ENCODE data around the gene AKAP6. TPM values are rescaled to one million over a fixed set of nuclear protein-coding genes. Genes with fewer than 3 reads are reported as not detected.
"Not testable (repeated sequence)": the region's sequence is repeated elsewhere in the genome, so short reads cannot be mapped to it uniquely, and the experiment has no call there.

The AKAP6 gene
- total RNA-seq, 2 donors from 2014 or later: 1.9 to 2.9 TPM

DNA sequence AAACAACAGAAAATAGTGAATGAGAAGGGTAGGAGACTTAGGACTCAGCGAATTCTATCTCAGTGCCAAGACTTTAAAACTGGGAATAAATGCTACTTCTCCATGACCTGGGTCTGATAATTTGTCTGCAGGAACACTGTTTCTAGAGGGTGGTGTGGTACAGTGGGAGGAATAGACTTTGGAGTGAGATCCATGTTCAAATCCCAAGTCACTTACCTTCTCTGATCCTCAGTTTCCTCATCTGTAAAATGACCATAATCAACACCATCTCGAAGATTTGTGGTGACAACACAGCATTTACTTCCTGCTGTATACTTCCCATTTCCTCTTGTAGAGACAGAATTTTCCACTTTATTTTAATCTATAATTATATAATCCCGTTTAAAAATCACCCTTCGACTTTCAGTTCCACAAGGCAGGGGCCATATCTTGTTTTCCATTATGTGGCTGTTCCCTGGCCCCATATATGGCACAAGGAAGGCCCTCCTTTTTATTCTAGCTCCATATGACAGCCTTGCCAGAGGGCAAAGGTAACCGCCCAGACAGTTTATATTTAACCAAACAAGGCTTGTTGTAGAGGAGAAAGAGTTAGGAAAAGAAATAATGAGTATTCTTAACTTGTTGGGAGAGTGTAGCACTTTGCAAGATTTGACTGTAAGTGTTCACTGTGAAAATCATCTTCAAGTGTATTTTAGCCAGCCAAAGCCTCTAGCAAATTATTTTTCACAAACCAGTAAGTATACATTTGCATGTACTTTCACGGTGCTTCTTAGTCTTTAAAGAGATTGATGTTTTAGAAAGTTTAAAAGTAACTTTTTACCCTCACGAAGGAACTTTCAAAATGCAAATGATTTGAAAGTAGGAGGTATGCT lies 243.1 kb downstream of the AKAP6 start:
- Mint-ChIP-seq H3K4me1 (peaks cover 3% of the 10 kb centered on the region), H3K36me3 (ENCODE audit: low read depth) (no peaks in the 10 kb centered on the region), H3K27ac (no peak overlapping the region), H3K27me3 (peaks cover 20% of the 10 kb centered on the region), H3K4me3 (no peak overlapping the region)
- H3K9me3 ChIP-seq (ENCODE audit: control insufficient read depth, low read length, poor library complexity, severe bottlenecking): no peaks in the 10 kb centered on the region
- ATAC-seq: no peak
- DNase-seq: no peak

DNA sequence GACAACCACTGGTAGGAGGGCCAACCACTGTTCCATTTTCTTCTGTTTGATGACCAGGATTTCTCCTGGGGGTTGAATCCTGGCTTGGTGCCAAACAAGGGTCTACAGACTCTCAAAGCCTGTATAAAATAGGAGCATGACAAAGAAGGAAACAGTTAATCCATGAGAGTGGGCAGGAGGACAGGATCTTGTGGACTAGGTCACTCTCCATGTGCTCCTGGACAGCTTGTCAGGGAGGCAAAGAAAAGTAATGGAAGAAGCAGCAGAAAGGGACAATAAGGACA lies 243.7 kb downstream of the AKAP6 start:
- Mint-ChIP-seq H3K4me3 (no peak overlapping the region), H3K27ac (no peak overlapping the region), H3K27me3 (peaks cover 22% of the 10 kb centered on the region), H3K4me1 (peaks cover 3% of the 10 kb centered on the region), H3K36me3 (ENCODE audit: low read depth) (no peaks in the 10 kb centered on the region)
- DNase-seq (no peak), ATAC-seq (no peak)
- no peaks in the 10 kb centered on the region for H3K9me3 ChIP-seq (ENCODE audit: control insufficient read depth, low read length, poor library complexity, severe bottlenecking)

DNA sequence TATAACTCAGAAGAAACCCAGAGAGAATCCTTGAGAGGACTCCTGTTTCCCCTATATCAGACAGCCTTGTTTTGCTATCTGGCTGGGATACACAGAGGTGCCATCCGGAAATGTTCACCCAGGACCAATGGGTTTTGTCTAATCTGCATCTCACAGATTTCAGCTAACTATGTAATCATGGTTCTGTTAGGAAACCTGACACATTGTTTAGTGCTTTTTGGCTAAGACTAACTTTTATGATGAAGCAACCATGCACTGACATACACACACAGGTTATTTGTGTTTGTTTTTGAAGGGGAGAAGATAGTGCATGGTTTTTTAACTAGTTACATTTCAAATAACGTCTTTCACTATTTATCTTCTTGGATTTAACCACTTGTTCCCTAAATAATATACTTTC lies 245.2 kb downstream of the AKAP6 start:
- no peak for ATAC-seq
- H3K4me1 Mint-ChIP-seq: peaks cover 3% of the 10 kb centered on the region
- no peaks in the 10 kb centered on the region for H3K36me3 Mint-ChIP-seq (ENCODE audit: low read depth)
- peaks cover 26% of the 10 kb centered on the region for H3K27me3 Mint-ChIP-seq
- H3K4me3 Mint-ChIP-seq: no peak overlapping the region
- H3K27ac Mint-ChIP-seq: no peak overlapping the region
- no peaks in the 10 kb centered on the region for H3K9me3 ChIP-seq (ENCODE audit: control insufficient read depth, low read length, poor library complexity, severe bottlenecking)
- DNase-seq: no peak

DNA sequence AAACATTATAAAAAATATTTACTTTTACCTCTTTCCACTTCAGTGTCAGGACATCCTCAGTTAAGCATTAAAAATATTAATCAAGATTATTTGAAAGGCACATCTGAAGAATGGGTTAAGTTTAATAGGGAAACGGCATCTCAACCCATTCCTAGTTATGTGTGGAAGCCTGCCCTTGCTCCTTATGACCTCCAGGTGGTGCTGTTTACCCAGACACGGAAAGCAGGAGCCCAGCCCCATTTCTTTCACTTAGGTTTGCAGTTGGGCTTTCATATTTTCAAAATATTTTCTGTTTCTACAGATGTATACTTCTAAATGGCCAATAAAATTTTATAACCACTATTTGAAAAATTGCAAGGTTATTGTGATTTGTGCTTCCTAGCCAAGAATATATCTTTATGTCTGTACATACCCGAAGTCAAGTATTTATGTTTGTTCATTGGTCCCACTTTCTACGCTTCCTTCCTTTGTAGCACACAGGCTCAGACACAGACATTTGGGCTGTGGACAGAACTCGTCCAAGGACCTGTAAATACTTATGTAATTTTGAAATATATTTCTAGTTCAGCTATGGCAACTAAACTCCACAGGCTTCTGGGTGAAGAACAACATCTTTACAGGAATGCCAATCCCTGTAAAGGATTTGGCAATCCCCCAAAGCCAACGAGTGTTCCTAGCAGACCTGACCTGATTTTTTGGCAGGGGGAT lies 247.1 kb downstream of the AKAP6 start:
- Mint-ChIP-seq H3K27me3 (peaks cover 21% of the 10 kb centered on the region), H3K4me1 (no peaks in the 10 kb centered on the region)

DNA sequence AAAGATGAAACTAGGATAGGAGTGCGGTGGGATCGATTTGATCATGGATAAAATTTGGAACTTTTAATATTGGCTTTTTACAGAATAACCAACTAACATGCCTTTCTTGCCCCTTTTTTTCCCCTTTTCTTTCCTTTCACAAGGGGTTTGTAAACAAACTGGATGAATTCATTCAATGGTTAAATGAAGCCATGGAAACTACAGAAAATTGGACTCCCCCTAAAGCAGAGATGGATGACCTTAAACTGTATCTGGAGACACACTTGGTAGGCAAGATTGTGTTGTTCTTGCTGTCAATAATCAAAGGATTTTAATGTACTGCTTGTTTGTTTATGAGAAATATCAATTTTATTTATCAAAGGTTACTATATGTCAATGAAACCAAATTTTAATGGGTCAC lies 247.9 kb downstream of the AKAP6 start:
- H3K27me3 Mint-ChIP-seq: peaks cover 21% of the 10 kb centered on the region
- H3K4me3 Mint-ChIP-seq: no peak overlapping the region
- H3K36me3 Mint-ChIP-seq (ENCODE audit: low read depth): no peaks in the 10 kb centered on the region
- no peak overlapping the region for H3K27ac Mint-ChIP-seq
- ATAC-seq (no peak), DNase-seq (no peak)
- no peaks in the 10 kb centered on the region for H3K9me3 ChIP-seq (ENCODE audit: control insufficient read depth, low read length, poor library complexity, severe bottlenecking)
- H3K4me1 Mint-ChIP-seq: no peaks in the 10 kb centered on the region

More for the DNA sequence above, 247.1 kb downstream of the AKAP6 start:
- DNase-seq (peak in 1 of 3 donors; percentile 6), ATAC-seq (peak; percentile 73)
- Mint-ChIP-seq H3K4me3 (no peak overlapping the region), H3K27ac (no peak overlapping the region), H3K36me3 (ENCODE audit: low read depth) (no peaks in the 10 kb centered on the region)
- no peaks in the 10 kb centered on the region for H3K9me3 ChIP-seq (ENCODE audit: control insufficient read depth, low read length, poor library complexity, severe bottlenecking)

DNA sequence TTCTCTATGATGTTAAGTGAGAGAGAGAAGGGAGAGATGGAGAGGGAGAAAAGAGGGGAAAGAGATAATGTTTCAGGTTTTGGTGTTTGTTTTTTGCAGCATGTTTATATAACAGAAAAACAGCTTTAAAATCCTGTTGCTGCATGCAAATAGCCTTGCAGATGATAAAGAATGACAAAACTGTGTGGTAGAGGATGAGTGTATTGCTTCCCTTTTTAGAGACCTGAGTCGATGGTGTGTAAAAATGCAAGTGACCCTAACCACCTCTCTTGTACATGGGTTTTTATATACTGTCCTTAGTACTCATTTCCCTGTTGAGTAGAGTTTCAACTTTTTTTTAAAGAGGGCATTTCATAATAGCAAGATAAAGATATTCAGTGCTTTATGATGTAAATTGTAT lies 249.1 kb downstream of the AKAP6 start:
- Mint-ChIP-seq H3K4me3 (no peak overlapping the region), H3K36me3 (ENCODE audit: low read depth) (no peaks in the 10 kb centered on the region), H3K27ac (no peak overlapping the region), H3K4me1 (no peaks in the 10 kb centered on the region), H3K27me3 (peaks cover 17% of the 10 kb centered on the region)
- no peak for DNase-seq
- ATAC-seq: no peak
- no peaks in the 10 kb centered on the region for H3K9me3 ChIP-seq (ENCODE audit: control insufficient read depth, low read length, poor library complexity, severe bottlenecking)

DNA sequence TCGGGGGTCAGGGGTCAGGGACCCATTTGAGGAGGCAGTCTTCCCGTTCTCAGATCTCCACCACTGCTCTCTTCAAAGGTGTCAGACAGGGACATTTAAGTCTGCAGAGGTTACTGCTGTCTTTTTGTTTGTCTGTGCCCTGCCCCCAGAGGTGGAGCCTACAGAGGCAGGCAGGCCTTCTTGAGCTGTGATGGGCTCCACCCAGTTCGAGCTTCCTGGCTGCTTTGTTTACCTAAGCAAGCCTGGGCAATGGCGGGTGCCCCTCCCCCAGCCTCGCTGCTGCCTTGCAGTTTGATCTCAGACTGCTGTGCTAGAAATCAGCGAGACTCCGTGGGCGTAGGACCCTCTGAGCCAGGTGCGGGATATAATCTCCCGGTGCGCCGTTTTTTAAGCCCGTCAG lies 254.3 kb downstream of the AKAP6 start:
- not testable (repeated sequence) for H3K4me3 Mint-ChIP-seq; H3K4me1 Mint-ChIP-seq; H3K36me3 Mint-ChIP-seq (ENCODE audit: low read depth); H3K27ac Mint-ChIP-seq; H3K9me3 ChIP-seq (ENCODE audit: control insufficient read depth, low read length, poor library complexity, severe bottlenecking); DNase-seq; ATAC-seq
- H3K27me3 Mint-ChIP-seq: peaks cover 18% of the 10 kb centered on the region

DNA sequence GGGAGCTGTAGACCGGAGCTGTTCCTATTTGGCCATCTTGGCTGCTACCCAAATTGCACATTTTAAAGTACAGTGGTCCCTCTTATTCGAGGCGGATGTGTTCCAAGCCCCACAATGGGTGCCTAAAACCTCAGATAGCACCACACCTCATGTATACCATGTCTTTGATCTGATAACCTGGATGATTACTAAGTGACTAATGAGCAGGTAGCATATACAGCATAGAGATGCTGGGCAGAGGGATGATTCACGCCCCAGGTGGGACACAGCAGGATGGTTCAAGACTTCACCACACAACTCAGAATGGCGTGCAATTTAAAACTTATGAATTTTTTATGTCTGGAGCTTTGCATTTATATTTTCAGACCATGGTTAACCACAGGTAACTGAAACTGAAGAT lies 255.0 kb downstream of the AKAP6 start:
- no peak for ATAC-seq
- H3K27me3 Mint-ChIP-seq: peaks cover 18% of the 10 kb centered on the region
- H3K4me1 Mint-ChIP-seq: no peaks in the 10 kb centered on the region
- H3K4me3 Mint-ChIP-seq: no peak overlapping the region
- no peak for DNase-seq
- no peak overlapping the region for H3K27ac Mint-ChIP-seq
- peaks cover 3% of the 10 kb centered on the region for H3K36me3 Mint-ChIP-seq (ENCODE audit: low read depth)
- peaks cover 4% of the 10 kb centered on the region for H3K9me3 ChIP-seq (ENCODE audit: control insufficient read depth, low read length, poor library complexity, severe bottlenecking)

DNA sequence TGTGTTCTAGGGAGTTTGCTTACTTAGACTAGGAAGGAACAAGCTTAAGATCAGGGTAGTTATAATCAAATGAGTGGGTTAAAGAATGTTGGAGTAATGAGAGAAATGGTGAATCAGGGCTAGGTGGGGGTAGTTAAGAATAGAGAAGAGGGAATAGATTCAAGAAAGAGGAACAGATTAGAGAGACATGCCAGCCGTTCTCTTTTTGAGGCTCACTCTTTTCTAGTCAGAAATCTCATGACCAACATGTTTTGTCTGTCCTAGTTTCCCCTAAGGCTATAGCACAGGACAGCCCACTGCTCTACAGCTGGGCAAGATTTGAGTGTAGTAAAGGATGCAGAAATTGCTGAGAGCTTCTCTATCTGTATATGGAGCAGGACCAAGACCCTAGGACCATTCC lies 258.4 kb downstream of the AKAP6 start:
- H3K9me3 ChIP-seq (ENCODE audit: control insufficient read depth, low read length, poor library complexity, severe bottlenecking): peaks cover 4% of the 10 kb centered on the region
- ATAC-seq (no peak), DNase-seq (no peak)
- peaks cover 24% of the 10 kb centered on the region for H3K27me3 Mint-ChIP-seq
- H3K27ac Mint-ChIP-seq: no peak overlapping the region
- H3K4me1 Mint-ChIP-seq: no peaks in the 10 kb centered on the region
- peaks cover 3% of the 10 kb centered on the region for H3K36me3 Mint-ChIP-seq (ENCODE audit: low read depth)
- H3K4me3 Mint-ChIP-seq: no peak overlapping the region

DNA sequence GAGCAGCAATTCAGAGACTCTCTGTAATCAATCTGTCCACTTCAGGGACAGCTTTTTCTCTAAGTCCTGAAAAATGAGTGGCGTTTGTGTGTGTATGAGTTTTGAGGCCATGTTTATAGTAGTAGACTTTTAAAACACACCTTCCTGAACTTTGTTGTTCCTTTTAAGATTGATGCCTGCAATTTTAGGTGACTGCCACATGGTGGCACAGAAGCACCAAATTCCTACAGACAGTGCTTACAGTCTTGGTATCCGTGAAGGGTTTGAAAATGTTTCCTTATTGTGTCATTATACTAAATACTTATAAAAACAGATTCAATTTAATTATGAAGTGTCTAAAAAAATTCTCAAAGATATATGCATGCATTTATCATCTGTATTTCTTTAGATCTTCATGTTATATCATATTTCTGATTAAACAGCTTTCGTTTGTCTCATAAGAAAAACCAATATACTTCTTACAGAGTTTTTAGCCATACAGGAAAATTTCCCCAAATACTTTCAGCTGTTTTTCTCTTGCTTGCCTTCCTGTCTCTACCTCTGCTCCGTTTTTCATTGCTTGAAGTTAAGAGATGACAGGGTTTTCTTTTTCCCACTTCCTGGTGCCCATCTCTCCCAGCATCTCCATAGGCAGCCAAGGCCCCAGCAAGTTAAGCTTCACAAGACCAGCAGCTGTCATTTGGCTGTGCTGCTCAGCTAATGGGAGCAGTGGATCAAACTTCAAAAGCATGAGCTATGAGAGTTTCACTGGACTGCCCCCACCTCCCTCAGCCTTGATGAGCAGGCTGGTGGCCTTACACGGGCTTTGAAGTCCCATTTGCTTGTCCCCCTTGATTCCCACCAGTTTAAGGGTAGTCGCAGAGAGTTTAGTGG lies 259.6 kb downstream of the AKAP6 start:
- H3K27me3 Mint-ChIP-seq: peaks cover 24% of the 10 kb centered on the region
- no peak for DNase-seq

DNA sequence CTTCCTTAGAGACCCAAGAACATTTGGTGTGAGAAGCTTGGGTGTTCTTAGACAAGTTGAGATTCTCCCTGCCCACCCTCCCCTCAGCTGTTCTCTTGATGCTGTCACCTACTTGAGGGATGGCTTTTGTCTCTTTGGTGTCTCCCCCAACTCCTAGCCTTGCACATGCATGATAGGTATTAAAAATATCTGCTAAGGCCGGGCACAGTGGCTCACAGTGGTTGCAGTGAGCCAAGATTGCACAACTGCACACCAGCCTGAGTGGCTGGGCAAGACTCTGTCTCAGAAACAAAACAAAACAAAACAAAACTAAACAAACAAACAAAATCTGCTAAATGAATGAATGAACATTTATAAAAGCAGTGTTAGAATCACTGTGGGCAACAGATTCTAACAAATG lies 261.1 kb downstream of the AKAP6 start:
- ATAC-seq (no peak), DNase-seq (no peak)
- peaks cover 25% of the 10 kb centered on the region for H3K27me3 Mint-ChIP-seq
- peaks cover 4% of the 10 kb centered on the region for H3K9me3 ChIP-seq (ENCODE audit: control insufficient read depth, low read length, poor library complexity, severe bottlenecking)
- H3K36me3 Mint-ChIP-seq (ENCODE audit: low read depth): peaks cover 3% of the 10 kb centered on the region
- no peak overlapping the region for H3K27ac Mint-ChIP-seq
- no peak overlapping the region for H3K4me3 Mint-ChIP-seq
- H3K4me1 Mint-ChIP-seq: no peaks in the 10 kb centered on the region

More for the DNA sequence above, 259.6 kb downstream of the AKAP6 start:
- H3K36me3 Mint-ChIP-seq (ENCODE audit: low read depth): peaks cover 3% of the 10 kb centered on the region
- no peaks in the 10 kb centered on the region for H3K4me1 Mint-ChIP-seq
- H3K9me3 ChIP-seq (ENCODE audit: control insufficient read depth, low read length, poor library complexity, severe bottlenecking): peaks cover 4% of the 10 kb centered on the region
- ATAC-seq: no peak
- H3K4me3 Mint-ChIP-seq: no peak overlapping the region
- no peak overlapping the region for H3K27ac Mint-ChIP-seq

DNA sequence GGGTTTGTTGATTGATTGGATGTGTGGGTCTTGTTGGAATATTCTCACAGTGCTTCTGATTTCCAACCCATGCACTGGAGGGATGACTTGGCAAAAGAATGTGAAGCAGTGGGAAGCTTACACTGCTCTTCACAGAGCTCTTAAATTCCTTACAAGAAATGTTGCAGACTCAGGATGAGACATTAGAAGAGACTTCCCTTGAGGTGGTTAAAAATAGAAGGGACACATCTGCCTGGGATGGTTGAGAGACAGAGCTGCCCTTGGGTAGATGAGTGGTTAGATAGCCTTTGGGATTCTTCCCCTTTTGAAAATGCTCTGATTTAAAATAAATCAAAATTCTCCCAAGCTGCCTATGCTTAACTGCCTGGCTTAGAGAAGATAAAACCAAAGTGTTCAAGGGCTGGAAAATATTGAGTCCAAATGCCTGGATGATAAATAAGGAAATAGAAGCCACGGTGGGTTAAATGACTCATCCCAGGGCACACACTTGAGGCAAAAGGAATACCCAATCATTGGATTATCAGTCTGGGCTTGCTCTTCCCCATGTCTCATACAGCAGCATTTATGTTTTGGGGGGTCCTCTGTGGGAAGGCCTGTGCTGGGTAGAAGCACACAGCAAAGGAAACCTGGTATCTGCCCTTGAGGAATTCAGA lies 264.3 kb downstream of the AKAP6 start:
- Mint-ChIP-seq H3K27ac (no peak overlapping the region), H3K27me3 (peaks cover 16% of the 10 kb centered on the region), H3K36me3 (ENCODE audit: low read depth) (no peaks in the 10 kb centered on the region), H3K4me1 (no peaks in the 10 kb centered on the region), H3K4me3 (no peak overlapping the region)
- DNase-seq (no peak), ATAC-seq (no peak)
- peaks cover 2% of the 10 kb centered on the region for H3K9me3 ChIP-seq (ENCODE audit: control insufficient read depth, low read length, poor library complexity, severe bottlenecking)

DNA sequence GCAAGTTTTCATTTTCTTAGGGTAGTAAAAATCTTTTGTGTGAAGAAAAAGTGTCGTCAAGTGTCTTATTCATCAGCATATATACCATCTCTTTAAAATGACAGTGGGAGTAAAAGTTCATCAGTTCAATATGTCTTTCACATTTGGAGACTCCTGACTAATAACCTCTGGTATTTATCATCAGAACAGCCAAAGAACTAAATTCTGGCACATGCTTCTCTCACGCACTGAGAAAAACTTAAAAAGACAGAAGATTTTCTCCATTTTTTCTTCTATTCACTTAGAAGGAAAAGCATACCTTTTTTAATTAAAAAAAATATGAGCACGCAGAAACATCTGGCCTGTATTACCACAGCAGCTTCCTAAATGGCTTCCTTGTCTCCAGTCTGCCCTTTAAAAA lies 265.7 kb downstream of the AKAP6 start:
- Mint-ChIP-seq H3K27ac (no peak overlapping the region), H3K4me1 (no peaks in the 10 kb centered on the region), H3K36me3 (ENCODE audit: low read depth) (no peaks in the 10 kb centered on the region), H3K27me3 (peaks cover 18% of the 10 kb centered on the region), H3K4me3 (no peak overlapping the region)
- ATAC-seq: no peak
- H3K9me3 ChIP-seq (ENCODE audit: control insufficient read depth, low read length, poor library complexity, severe bottlenecking): no peaks in the 10 kb centered on the region
- no peak for DNase-seq

Data from T-helper 17 cell (primary cell).